ENCODE data around the gene ZMYM3.

ZMYM3 gene

GRCh38 chrX:71235482-71235881, 18.5 kb downstream of the ZMYM3 start:
- in situ Hi-C loops (cut with MboI; ENCODE audit: low sequenced_read_pairs, unreplicated experiment), result no loop called here

GRCh38 chrX:71228063-71228642, 25.8 kb downstream of the ZMYM3 start:
- in situ Hi-C loops (cut with MboI; ENCODE audit: low sequenced_read_pairs, unreplicated experiment), result no loop called here
- DNase-seq (ENCODE audit: low spot score), result no peak
- TF ChIP-seq CTCF (IDR thresholded peaks at IDR 0.05; ENCODE audit: borderline replicate concordance, control extremely low read depth, extremely low read depth, insufficient read depth, missing control alignments), result no peak

More at GRCh38 chrX:71235482-71235881, 18.5 kb downstream of the ZMYM3 start:
- no peak for DNase-seq (ENCODE audit: low spot score)
- TF ChIP-seq CTCF (IDR thresholded peaks at IDR 0.05; ENCODE audit: borderline replicate concordance, control extremely low read depth, extremely low read depth, insufficient read depth, missing control alignments), result no peak

- TF ChIP-seq CTCF (IDR thresholded peaks at IDR 0.05; ENCODE audit: borderline replicate concordance, control extremely low read depth, extremely low read depth, insufficient read depth, missing control alignments), result no peak
- in situ Hi-C loops (cut with MboI; ENCODE audit: low sequenced_read_pairs, unreplicated experiment), result no loop called here
- DNase-seq (ENCODE audit: low spot score), result no peak
Measured at GRCh38 chrX:71227370-71228062, 26.4 kb downstream of the ZMYM3 start.

GRCh38 chrX:71225676-71226075, 28.3 kb downstream of the ZMYM3 start:
- no peak for TF ChIP-seq CTCF (IDR thresholded peaks at IDR 0.05; ENCODE audit: borderline replicate concordance, control extremely low read depth, extremely low read depth, insufficient read depth, missing control alignments)
- in situ Hi-C loops (cut with MboI; ENCODE audit: low sequenced_read_pairs, unreplicated experiment), result no loop called here
- DNase-seq (ENCODE audit: low spot score), result no peak

GRCh38 chrX:71225009-71225408, 28.9 kb downstream of the ZMYM3 start:
- DNase-seq (ENCODE audit: low spot score), result no peak
- in situ Hi-C loops (cut with MboI; ENCODE audit: low sequenced_read_pairs, unreplicated experiment), result no loop called here
- no peak for TF ChIP-seq CTCF (IDR thresholded peaks at IDR 0.05; ENCODE audit: borderline replicate concordance, control extremely low read depth, extremely low read depth, insufficient read depth, missing control alignments)

GRCh38 chrX:71224098-71224708, 29.7 kb downstream of the ZMYM3 start:
- in situ Hi-C loops (cut with MboI; ENCODE audit: low sequenced_read_pairs, unreplicated experiment), result no loop called here
- no peak for TF ChIP-seq CTCF (IDR thresholded peaks at IDR 0.05; ENCODE audit: borderline replicate concordance, control extremely low read depth, extremely low read depth, insufficient read depth, missing control alignments)
- DNase-seq (ENCODE audit: low spot score), result no peak

Data from GM13976 (cell line).